ENCODE measurements around the gene ZDHHC8.

ZDHHC8 gene

GRCh38 chr22:20131597-20131858 is at the start of gene ZDHHC8:
Gene ZDHHC8, plus strand, starts transcription at chr22:20131804. Its CDS starts 144 bp downstream, at chr22:20131948.
- no peak for DNase-seq

- no peak for DNase-seq
These were observed 48.3 kb upstream of the ZDHHC8 start for GRCh38 chr22:20083157-20083890.

GRCh38 chr22:20083891-20084546 is 47.6 kb upstream of the ZDHHC8 start:
- DNase-seq, result no peak

- DNase-seq, result no peak
These were observed 46.8 kb upstream of the ZDHHC8 start for GRCh38 chr22:20084547-20085413.

GRCh38 chr22:20085651-20086050 is 46.0 kb upstream of the ZDHHC8 start:
- no peak for DNase-seq

- no peak for DNase-seq
These were observed 45.5 kb upstream of the ZDHHC8 start for GRCh38 chr22:20086101-20086599.

- DNase-seq, result no peak
These were observed 44.8 kb upstream of the ZDHHC8 start for GRCh38 chr22:20086763-20087162.

- DNase-seq, result no peak
These were observed 44.0 kb upstream of the ZDHHC8 start for GRCh38 chr22:20087319-20088262.

- no peak for DNase-seq
These were observed 43.3 kb upstream of the ZDHHC8 start for GRCh38 chr22:20088263-20088648.

GRCh38 chr22:20089226-20089976 is 42.2 kb upstream of the ZDHHC8 start:
- DNase-seq, result no peak

- DNase-seq, result no peak
These were observed 41.5 kb upstream of the ZDHHC8 start for GRCh38 chr22:20089977-20090729.

GRCh38 chr22:20090730-20091240 is 40.8 kb upstream of the ZDHHC8 start:
- DNase-seq, result no peak

- DNase-seq, result no peak
These were observed 39.7 kb upstream of the ZDHHC8 start for GRCh38 chr22:20091690-20092476.

- no peak for DNase-seq
These were observed 39.1 kb upstream of the ZDHHC8 start for GRCh38 chr22:20092477-20092854.

- no peak for DNase-seq
These were observed 38.0 kb upstream of the ZDHHC8 start for GRCh38 chr22:20093418-20094196.

GRCh38 chr22:20094197-20094807 is 37.3 kb upstream of the ZDHHC8 start:
- no peak for DNase-seq

GRCh38 chr22:20095521-20095920 is 36.1 kb upstream of the ZDHHC8 start:
- DNase-seq, result no peak

GRCh38 chr22:20096574-20097420 is 34.8 kb upstream of the ZDHHC8 start:
- no peak for DNase-seq

All from NCI-H187 treated with DMSO at 0.1 percent for 48 hours (cell line).